GM18909 (cell line): Measurements from ENCODE around the gene TMEM95.
"Not testable (repeated sequence)": the region's sequence is repeated elsewhere in the genome, so short reads cannot be mapped to it uniquely, and the experiment has no call there.

Source experiments
- ATAC-seq: cut with Tn5 transposase; IDR thresholded peaks from one replicate; pipeline ENCODE4 v1.9.1; 2021; ENCODE audit warnings: mild to moderate bottlenecking; ENCODE audit not compliant: unreplicated experiment, poor library complexity

TMEM95 gene

DNA sequence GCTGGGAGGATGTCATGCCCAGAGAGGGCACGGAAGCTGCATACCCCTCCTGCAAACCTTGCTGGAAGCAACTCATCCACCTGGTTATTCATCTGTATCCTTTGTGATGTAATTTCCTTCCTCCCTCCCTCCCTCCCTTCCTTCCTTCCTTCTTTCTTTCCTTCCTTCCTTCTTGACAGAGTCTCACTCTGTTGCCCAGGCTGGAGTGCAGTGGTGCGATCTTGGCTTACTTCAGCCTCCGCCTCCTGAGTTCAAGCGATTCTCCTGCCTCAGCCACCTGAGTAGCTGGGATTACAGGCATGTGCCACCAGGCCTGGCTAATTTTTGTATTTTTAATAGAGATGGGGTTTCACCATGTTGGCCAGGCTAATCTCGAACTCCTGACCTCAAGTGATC lies 13.6 kb downstream of the TMEM95 start:
- ATAC-seq = not testable (repeated sequence)

DNA sequence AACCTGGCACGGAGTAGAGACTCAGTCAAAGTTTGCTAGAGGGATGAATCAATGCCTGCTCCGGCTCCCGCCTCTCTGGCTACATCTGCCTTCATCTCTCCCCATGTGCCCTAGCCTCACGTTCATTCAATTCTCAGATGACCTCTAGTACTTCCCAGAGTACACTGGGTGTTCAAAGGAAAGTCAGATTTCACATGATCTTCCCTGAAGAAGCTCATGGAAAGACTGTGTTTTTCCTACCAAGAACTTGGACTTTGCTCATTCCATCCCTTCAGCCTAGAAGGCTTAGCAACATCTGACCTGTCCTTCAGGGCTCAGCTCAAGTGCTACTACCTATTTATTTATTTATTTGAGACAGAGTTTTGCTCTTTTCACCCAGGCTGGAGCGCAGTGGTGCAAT lies 14.9 kb downstream of the TMEM95 start:
- ATAC-seq = no peak

DNA sequence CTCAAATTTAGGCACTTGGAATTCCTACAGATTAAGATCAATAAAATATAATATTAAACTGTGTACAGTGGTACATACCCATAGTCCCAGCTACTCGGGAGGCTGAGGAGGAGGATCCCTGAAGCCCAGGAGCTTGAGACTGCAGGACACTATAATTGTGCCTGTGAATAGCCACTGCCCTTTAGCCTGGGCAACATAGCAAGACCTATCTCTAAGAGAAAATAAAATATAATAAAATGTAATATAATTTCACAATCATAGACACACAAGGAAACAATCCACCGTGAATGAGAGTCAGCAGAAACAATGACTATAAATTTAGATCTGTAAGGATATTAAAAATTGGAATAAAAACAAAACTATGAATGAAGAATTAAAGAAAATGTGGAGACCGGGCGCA lies 15.9 kb downstream of the TMEM95 start:
- ATAC-seq = no peak

DNA sequence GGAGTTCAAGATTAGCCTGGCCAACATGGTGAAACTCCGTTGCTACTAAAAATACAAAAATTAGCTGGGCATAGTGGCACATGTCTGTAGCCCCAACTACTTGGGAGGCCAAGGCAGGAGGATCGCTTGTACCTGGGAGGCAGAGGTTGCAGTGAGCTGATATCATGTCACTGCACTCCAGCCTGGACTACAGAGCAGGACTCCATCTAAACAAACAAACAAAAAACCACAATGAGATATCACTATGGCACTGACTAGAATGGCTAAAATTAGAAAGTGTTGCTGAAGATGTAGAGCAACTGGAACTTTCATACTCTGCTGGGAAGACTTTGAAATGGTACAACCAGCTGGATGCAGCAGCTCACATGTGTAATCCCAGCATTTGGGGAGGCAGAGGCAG lies 19.4 kb downstream of the TMEM95 start:
- ATAC-seq = no peak

DNA sequence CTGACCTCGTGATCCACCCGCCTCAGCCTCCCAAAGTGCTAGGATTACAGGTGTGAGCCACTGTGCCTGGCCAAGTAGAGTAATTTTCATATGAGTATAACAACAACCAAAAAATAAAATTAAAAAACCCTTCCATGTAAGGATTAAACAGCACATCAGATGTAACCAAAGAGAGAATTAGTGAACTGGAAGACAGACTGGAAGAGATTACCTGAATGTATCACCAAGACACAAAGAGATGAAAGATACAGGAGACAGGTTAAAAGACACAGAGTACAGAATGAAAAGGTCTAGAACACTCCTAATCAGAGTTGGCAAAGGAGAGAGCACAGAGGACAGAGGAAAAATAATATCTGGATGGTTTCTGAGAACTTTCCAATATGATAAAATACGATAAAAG lies 24.2 kb downstream of the TMEM95 start:
- ATAC-seq = no peak

DNA sequence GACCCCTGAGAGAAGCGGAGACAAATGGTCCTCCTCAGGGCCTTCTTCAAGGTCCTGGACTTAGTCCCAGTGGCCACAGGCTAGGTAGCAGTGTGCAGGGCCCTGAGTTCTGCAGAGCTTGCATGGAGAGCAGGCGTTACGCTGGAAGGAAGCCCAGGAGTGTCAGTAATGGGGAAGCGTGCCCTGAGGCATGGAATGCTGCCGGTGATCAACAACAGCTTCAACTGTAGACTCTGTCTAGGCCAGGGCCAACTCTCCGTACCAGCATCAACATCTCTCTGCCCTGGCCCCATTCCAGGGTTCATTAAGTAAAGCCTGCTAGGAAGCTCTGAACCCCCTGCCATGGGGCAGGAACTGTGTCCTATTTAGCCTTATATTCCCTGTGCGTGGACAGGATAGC lies 25.4 kb downstream of the TMEM95 start:
- ATAC-seq = no peak

DNA sequence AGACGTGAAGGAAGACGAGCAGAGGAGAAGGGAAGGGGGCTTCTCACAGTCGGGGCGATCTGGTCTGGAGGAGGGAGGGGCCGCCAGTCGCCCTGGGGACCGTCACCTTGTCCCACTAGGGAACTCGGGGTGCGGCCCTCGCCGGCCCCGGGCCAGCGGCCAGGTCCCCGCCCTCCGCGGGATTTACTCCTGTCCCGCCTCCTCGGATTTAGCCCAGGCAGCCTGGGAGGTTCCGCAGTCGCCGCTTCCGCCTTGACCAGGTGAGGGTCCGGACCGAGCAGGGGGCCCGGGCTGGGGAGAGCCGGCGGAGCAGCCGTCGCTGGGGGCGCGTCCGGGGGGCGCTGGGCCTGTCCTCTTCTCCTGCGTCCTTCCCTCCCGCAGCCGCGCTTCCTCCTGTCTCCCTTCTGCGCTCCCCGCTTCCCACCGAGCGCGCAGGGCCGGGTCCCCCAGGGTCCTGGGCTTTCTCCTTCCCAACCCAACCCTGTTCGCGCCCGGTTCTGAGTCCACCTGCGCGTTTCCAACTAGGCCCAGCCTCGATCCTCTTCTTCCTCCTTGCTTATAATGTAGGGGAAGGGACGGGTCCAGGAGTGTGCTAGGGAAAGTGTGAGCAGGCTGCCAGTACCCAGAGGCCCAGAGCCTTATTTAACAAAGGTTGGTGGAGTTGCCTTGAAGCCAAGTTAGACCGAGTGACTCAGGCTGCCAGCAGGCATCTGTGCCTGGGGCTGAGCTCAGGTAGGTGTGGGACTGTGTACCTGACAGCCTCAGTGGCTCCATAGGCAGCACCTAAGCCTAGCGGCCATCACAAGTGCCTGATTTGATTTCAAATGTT lies 26.1 kb downstream of the TMEM95 start, which contains the start of gene TNK1:
TNK1 (plus strand) TSS at position 235 of the 829 bp plus-strand sequence. CDS start 1,838 bp downstream, outside the sequence.
- no peak for ATAC-seq

DNA sequence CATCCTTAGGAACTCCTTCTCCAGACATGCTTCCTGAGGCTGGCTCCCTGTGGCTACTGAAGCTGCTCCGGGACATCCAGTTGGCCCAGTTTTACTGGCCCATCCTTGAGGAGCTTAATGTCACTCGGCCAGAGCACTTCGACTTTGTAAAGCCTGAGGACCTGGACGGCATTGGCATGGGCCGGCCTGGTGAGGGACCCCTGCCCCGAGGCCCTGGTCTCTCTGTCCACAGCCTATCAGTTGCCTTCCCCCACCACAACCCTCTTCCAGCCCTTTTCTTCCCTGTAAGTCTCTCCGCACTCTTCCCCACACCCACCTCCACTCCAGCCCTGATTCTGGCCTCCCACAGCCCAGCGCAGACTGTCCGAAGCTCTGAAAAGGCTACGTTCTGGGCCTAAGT lies 27.9 kb downstream of the TMEM95 start:
- ATAC-seq = no peak

DNA sequence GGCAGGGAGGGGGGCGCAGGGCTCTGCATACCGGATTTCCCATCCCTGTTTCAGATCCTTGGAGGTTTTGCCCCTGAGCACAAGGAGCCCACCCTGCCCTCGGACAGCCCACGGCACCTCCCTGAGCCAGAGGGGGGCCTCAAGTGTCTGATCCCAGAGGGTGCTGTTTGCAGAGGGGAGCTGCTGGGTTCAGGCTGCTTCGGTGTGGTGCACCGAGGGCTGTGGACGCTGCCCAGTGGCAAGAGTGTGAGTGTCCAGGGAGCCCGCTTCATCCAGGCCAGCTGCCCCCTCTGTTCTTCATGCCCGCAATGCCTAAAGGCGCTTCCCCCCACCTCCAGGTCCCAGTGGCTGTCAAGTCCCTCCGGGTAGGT lies 28.4 kb downstream of the TMEM95 start:
- ATAC-seq = no peak

DNA sequence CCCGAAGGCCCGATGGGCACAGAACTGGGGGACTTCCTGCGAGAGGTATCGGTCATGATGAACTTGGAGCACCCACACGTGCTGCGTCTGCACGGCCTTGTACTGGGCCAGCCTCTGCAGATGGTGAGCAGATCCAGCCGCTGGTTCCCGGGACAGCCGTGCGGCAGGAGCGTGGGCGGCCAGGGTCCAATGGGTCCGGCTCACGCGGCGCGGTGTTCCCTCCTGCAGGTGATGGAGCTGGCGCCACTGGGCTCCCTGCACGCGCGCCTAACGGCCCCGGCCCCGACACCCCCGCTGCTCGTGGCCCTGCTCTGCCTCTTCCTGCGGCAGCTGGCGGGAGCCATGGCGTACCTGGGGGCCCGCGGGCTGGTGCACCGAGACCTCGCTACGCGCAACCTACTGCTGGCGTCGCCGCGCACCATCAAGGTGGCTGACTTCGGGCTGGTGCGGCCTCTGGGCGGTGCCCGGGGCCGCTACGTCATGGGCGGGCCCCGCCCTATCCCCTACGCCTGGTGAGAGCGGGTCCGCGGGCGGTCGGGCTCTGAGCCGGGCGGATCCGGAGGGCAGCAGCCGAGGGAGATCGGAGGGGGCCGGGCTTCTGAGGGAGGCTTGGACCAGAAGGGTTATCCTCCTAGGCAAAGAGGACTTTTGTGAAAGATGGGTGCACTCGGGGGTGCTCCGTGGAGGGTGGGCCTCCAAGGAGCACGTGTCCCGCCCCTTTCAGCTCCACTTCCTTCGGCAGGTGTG lies 29.0 kb downstream of the TMEM95 start:
- ATAC-seq = no peak

DNA sequence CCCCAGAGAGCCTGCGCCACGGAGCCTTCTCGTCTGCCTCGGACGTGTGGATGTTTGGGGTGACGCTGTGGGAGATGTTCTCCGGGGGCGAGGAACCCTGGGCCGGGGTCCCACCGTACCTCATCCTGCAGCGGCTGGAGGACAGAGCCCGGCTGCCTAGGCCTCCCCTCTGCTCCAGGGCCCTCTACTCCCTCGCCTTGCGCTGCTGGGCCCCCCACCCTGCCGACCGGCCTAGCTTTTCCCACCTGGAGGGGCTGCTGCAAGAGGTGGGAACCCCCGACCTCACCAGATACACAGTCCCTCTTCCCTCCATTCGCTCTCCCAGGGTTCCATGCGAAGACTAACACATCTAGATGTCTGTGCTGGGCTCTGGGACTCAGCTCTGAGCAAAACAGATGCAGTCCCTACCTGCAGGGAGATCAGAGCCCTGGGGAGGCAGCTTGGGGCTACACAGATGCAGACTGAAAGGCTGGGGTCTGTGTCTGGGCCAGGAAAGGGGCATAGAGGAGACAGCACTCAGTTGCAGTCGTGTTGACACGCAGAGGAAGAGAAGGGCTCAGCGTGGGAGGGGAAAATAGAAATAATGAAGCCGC lies 29.6 kb downstream of the TMEM95 start:
- no peak for ATAC-seq

DNA sequence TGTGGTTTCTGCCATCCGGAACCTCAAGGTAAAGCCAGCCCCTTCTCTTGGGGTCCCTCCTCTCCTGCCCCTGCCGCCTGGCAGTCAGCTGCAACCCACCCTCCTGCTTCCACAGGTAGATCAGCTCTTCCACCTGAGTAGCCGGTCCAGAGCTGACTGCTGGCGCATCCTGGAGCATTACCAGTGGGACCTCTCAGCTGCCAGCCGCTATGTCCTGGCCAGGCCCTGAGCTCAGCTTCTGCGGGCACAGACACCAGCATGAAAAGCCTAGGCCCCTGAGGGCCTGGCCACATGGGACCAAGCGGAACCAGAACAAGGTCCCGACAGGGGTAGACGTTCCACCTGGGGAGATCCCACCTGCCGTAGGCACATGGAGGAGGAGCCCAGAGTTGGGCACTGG lies 33.9 kb downstream of the TMEM95 start:
- ATAC-seq = no peak

DNA sequence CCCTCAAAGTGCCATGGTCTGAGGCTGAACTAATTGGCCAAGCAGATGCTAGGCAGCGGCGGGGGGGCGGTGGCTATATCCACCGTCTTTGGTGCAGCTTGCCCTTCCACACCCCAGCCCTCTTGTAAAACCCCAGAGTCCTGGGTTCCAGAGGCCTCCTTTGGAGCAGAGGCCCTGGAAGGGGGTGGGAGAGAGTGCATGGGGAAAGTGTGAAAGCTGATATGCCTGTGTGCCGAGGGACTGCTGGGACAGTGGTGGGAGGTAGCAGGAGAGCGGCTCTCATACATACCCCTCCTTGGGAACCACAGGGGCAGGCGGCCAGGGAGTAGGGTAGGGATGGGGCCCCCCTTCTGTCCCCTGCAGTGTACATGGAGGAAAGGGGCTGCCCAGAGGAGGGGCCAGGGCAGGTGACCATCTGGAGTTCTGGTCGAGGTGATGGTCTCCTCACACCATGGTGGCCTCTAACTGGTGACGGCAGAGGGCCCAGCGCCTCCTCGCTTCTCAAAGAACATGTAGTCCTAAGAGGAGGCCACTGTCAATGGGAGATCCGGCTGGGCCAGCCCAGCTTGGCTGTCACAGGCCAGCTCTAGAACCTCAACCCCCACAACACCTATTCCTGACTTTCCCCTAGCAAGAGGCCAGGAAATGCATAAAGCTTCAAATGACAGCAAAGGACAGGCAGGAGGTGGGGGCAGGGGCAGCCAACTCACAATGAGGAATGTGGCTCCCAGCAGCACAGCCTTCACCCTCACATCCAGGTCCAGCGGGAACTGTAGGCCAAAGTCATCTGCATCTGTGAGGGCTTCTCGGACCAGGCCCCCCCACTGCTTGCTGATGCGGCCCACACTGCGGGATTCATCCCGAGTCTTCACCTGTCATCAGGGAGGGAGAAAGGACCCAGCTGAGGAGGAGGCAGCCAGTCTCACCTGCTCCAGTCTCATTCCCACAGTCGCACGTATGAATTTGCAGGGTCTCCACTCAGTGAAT lies 35.3 kb downstream of the TMEM95 start:
- ATAC-seq = no peak

DNA sequence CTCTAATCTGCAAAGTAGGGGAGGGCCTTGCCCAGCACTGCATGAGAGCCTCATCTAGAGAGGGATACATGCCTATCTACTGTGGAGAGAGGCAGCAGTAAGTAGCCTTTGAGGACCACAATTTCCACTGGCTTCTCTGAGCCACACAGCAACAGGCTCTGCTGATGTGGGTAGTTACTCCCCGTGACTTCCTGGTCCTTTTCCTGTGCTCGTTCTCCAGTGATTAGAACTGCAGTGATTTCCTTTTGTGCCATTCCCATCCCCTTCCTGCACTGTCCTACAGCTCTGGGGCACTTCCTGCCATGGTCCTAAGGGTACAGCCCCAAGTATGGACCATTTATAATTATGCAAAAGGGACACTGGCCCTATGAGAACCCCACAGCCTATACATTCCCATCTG lies 36.4 kb downstream of the TMEM95 start:
- no peak for ATAC-seq

DNA sequence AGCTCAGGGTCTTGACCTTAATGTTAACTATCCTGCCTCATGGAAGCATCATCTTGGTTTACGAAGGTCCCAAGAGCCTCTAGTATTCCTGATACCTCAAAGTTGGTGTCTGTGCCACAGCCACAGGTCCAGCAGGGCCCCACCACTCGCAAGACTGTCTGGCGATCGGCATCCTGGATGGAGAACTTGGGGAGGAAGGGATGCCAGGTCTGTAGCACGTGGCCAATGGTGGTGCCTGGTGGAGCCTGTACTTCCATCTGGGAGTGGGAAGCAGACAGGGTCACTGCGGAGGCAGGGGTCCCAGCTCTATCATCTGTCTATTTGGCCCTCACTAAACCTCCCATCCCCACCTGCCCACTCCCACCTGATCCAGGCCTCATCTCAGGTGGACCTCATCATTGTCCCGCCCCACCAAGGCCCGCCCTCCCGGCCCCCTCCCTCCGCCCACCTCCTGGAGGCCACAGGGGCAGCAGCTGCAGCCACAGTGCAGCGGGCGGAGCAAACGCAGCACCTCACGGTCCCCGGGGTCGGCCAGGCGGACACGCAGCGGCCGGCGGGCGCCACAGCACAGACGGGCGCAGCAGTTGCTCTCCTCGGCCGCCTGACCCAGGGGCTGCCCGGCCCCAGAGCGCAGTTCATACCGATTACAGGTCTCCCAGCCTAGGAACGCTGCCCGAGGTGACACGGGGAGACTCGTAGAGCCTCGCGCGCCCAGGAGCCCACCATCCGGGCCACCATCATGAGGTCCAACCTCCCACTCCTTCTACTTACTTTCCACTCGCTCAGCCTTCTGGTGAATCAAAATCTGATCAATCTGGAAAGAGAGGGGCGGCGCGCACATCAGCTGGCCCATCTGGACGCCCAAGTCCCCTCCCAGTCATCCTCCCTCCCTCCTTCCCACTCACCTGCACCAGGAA lies 38.0 kb downstream of the TMEM95 start:
- ATAC-seq = no peak

DNA sequence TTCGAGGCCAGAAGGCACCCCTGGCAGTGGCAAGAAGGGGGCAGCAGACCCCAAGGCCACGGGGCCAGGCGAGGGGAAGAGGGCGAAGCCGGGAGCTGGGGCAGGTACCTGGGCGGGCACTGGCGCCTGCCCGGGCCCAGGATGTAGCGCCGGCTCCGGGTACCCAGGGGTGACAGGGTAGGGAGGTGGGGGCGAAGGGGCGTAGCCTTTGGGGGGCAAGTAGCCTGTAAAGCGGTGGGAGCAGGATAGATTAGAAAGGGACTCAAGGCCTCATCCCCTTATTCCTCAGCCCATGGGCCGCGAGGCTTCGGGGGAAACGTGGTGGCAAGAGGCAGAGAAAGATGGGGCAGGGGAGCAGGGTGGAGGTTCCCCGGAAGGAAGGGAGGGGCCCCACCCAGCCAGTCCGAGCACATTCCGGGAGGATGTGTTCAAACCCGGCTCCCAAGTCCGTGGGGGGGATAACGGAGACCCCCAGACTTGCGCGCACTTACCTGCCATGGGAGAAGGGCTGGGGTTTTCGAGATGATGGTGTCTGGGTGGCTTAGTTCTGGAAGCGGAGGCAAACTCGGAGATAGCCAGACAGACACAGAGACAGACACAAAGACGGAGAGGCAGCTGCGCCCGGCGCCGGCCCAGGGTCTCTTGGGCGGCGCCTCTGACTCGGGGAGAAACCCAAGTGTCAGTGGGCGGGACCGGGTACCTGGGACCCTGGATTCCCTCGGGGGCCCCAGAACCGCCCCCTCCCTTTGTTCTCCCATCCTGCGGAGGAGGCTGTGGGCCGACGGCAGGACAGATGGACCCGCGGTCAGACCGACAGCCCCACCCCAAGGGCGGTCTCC lies 38.9 kb downstream of the TMEM95 start:
- ATAC-seq = peak; percentile 51

DNA sequence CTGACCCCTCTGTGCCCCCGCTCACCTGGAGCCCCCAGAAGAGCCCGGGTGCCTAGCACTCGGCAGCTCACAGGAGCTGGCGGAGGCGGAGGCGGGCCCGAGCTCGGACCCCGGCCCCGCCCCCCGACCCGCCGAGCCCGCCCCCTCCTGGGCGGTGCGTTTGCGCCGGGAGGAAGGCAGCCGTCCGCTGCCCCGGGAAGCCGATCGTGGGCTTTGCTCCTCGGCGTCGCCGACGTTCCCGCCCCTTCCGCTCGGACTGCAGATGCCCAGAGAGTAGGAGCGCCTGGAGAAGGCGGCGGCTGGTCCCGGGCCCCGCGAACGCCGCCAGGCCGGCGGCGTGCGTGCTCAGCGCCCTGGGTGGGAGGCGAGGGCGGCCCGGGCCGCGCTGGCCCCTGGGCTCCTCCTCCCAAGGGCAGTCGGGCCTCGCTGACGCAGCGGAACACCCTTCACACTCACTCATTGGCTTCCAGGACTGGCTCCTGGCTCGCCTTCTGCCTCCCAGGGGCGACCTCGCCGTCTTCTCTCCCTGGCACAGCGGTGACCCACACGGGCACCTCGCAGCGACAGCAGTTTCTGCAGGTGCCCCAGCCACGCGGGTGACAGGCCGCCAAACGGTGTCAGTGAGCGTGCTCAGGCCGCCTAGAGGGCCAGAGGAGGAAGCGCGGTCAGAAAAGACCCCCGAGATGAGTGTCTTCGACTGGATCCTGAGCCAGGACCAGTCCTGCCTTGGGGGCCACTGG lies 39.7 kb downstream of the TMEM95 start, which contains the start of gene PLSCR3:
PLSCR3 (minus strand) TSS at position 74 of the 740 bp plus-strand sequence. CDS start 415 bp downstream, outside the sequence.
- ATAC-seq = peak; percentile 80
